Gastrocnemius medialis (tissue), 4 donors: ENCODE measurements around the gene HP.
"Not testable (repeated sequence)": the region's sequence is repeated elsewhere in the genome, so short reads cannot be mapped to it uniquely, and the experiment has no call there.

Source experiments
- CTCF ChIP-seq, 5 experiments: fragments of 450-650 bp in 3 of 5; fragments of 200-600 bp in 2 of 5; sonication (generic) in 2 of 5; IDR thresholded peaks in 4 of 5; conservative IDR thresholded peaks in 1 of 5; 1 replicate in 4 of 5; 2 replicates in 1 of 5; pipeline ENCODE4 v1.5.1; 2016 to 2019; ENCODE audit warnings: antibody characterized with exemption in 5 of 5, mild to moderate bottlenecking in 3 of 5, moderate library complexity in 3 of 5
- POLR2A ChIP-seq, 2 donors: fragments of 450-650 bp; IDR thresholded peaks; one replicate each; pipeline ENCODE4 v1.6.1; 2017; ENCODE audit warnings: antibody characterized with exemption in 2 of 2, mild to moderate bottlenecking in 2 of 2, moderate library complexity in 2 of 2

GRCh38 chr16:72057313-72057712 is 3.0 kb downstream of the HP start:
- not testable (repeated sequence) for TF ChIP-seq CTCF (IDR thresholded peaks at IDR 0.05 in 4 of 5, conservative IDR thresholded peaks at IDR 0.05 in 1 of 5); POLR2A (IDR thresholded peaks at IDR 0.05)
